NT2/D1 (cell line): Measurements from ENCODE around the gene EXPH5.

Source experiments
- SUZ12 ChIP-seq: IDR thresholded peaks from 2 replicates; pipeline ENCODE4 v1.6.1; 2011; ENCODE audit not compliant: insufficient read length, insufficient read depth; ENCODE audit errors: extremely low read depth
- YY1 ChIP-seq: IDR thresholded peaks from 2 replicates; pipeline ENCODE4 v1.6.1; 2011; ENCODE audit not compliant: insufficient read length, insufficient read depth
- ZNF274 ChIP-seq: IDR thresholded peaks from 2 replicates; pipeline ENCODE4 v1.6.1; 2011; ENCODE audit warnings: mild to moderate bottlenecking, low read depth, low read length

DNA sequence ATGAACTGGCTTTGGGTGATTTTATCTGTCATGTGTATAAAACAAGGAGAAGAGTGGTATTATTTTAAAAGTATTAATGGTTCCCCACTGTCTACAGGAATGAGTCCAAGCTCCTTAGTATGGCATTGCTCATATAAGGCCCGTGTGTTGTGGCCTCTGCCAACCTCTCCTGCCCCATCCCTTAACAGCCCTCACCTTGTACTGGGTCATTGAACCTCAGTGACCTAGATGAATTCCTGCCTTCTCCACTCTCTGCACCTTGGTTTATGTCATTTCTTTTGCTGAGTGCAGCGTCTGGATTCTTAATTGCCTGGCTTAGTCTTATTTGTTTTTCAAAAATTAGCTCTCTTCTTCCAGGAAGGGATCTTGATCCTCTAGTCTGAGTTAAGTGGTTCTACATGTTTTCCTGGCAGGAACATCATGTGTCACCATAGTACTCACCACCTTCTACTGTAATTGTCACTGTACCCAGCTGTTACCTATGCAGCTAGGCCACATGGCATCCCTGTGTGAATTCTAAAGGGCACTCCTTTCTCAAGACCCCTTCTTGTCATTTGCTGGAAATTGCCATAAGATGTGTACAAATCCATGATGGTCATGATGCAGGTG, 59.2 kb downstream of the EXPH5 start:
- TF ChIP-seq YY1 (no peak), ZNF274 (no peak), SUZ12 (no peak)
